GM12874 (cell line): Measurements from ENCODE around the gene SORL1.

Experiments
- CTCF ChIP-seq: IDR thresholded peaks from 2 replicates; pipeline ENCODE4 v1.5.1; 2011; ENCODE audit warnings: low read depth, mild to moderate bottlenecking, control low read depth, low read length, moderate library complexity; ENCODE audit not compliant: insufficient read depth

SORL1 gene

DNA sequence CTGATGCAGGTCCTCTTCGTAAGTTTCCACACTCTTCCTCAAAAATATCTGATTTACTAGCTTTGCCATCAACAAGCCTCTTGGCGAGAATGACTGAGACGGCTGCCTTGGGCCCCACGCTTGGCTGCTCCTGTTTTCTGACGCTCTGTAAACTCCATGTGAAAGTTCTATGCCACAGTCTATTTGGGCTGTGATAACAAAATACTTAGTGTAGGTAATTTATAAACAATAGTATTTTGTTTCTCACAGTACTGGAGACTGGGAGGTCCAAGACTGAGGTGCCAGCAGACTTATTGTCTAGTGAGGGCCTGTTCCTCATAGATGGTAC lies 123.8 kb downstream of the SORL1 start:
- no peak for TF ChIP-seq CTCF

- no peak for TF ChIP-seq CTCF
Measured at GRCh38 chr11:121576531-121576930, 124.4 kb downstream of the SORL1 start.

DNA sequence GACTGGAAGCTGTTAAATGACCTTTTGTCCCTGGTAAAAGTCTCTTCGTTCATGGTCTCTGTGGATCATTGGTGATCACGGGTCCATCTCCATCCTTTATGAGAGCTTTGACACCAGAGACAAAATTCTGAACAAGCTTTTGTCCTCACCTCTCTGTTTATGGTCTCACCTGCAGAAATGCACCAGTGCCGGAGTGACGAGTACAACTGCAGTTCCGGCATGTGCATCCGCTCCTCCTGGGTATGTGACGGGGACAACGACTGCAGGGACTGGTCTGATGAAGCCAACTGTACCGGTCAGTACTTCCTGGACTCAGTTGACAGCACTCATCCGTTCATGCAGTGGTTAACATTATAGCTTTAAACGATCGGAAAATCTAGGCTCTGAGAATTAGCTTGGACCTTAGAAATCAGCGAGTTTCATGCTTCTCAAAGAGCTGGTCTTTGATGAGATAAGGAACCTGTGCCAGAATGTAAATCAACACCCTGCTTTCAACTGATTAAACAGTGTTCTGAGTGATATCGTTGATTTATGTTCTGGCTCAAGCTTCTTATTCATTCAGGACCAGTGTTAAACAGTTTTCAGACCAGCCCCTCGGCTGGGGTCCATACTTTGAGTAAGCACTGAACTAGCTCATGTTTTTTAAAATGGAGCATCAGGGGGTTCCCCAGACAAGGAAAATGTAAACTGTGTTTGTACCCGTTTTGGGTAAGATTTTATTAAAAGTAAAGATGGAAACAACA lies 125.2 kb downstream of the SORL1 start:
- no peak for TF ChIP-seq CTCF

- TF ChIP-seq CTCF = no peak
Measured at GRCh38 chr11:121578251-121578976, 126.3 kb downstream of the SORL1 start.

- no peak for TF ChIP-seq CTCF
Measured at GRCh38 chr11:121580154-121580553, 128.0 kb downstream of the SORL1 start.

DNA sequence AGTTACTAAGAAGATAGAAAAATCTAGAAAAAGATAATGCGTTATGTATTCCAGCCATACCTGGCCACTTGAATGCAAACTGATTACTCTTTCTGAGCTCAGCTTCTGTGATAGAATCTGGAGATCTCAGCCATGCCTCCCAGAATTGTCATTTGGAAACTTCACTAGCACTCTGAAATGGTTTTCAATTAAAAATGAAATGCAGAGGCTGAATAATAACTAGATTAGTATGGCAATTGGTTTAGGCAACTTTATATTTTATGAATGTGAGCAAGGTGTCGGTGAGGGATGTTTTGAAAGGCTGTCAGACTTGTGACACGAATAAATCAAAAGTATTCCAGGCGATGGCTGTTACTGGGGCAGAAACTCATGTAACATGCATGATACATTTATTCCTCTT lies 129.5 kb downstream of the SORL1 start:
- TF ChIP-seq CTCF = no peak

- TF ChIP-seq CTCF = no peak
Measured at GRCh38 chr11:121582296-121582695, 130.2 kb downstream of the SORL1 start.
